HG02840 (cell line): ENCODE data around the gene SMOC1.

ENCODE experiments used
- ATAC-seq: cut with Tn5 transposase; IDR thresholded peaks from one replicate; pipeline ENCODE4 v1.9.1; 2021; ENCODE audit warnings: mild to moderate bottlenecking, moderate library complexity, moderate number of reproducible peaks; ENCODE audit not compliant: unreplicated experiment, low FRiP score

Gene SMOC1, protein sequence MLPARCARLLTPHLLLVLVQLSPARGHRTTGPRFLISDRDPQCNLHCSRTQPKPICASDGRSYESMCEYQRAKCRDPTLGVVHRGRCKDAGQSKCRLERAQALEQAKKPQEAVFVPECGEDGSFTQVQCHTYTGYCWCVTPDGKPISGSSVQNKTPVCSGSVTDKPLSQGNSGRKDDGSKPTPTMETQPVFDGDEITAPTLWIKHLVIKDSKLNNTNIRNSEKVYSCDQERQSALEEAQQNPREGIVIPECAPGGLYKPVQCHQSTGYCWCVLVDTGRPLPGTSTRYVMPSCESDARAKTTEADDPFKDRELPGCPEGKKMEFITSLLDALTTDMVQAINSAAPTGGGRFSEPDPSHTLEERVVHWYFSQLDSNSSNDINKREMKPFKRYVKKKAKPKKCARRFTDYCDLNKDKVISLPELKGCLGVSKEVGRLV

GRCh38 chr14:69879175-69880043, at the start of gene SMOC1:
Gene SMOC1, plus strand, starts transcription at chr14:69879416. Its CDS starts 263 bp downstream, at chr14:69879679.
- no peak for ATAC-seq

DNA sequence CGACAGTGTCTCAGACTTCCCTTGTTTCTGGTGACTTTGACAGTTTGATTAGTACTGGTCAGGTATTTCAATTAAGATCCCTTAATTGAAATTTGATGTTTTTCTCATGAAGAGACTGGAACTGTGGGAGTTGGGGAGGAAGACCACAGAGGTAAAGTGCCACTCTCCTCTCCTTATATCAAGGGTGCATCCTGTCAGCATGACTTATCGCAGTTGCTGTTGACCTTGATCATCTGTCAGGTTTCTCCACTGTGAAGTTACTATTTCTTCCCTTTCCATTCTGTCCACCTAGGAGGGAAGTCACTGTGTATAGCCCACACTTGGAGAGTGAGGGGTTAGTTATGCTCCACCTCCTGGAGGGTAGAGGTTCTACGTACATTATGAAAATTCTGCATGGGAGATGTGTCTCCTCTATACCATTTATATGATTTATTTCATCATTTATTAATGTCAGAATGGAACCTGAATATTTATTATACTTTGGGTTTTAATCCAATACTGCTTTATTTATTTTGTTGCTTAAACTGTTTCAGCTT, 40.3 kb upstream of the SMOC1 start:
- ATAC-seq = no peak

GRCh38 chr14:69839661-69840060, 39.6 kb upstream of the SMOC1 start:
- ATAC-seq = no peak

- no peak for ATAC-seq
These were observed 37.6 kb upstream of the SMOC1 start for GRCh38 chr14:69841656-69842055.

GRCh38 chr14:69842686-69843420, 36.4 kb upstream of the SMOC1 start:
- no peak for ATAC-seq

DNA sequence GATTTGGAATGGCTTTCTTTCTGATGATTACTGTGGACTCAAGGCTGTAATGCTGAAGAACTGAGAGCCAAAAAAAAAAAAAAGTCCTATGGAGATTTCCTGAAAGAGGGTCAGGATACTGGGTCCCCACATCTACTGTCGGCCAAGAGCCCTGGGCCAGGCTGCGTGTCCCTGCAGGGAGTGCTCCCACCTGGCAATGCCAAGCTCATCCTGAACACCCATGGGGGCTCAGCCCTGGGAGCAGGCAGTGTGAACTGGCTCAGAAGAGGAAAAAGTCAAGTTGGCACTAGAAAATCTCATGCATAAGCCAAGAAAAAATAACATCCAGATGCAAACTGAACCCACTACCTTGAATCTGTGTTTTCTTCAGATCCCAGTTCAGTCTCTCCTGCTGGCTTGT, 35.0 kb upstream of the SMOC1 start:
- ATAC-seq = no peak

- ATAC-seq = no peak
These were observed 34.1 kb upstream of the SMOC1 start for GRCh38 chr14:69845050-69845581.

- ATAC-seq = no peak
These were observed 33.4 kb upstream of the SMOC1 start for GRCh38 chr14:69845787-69846186.

DNA sequence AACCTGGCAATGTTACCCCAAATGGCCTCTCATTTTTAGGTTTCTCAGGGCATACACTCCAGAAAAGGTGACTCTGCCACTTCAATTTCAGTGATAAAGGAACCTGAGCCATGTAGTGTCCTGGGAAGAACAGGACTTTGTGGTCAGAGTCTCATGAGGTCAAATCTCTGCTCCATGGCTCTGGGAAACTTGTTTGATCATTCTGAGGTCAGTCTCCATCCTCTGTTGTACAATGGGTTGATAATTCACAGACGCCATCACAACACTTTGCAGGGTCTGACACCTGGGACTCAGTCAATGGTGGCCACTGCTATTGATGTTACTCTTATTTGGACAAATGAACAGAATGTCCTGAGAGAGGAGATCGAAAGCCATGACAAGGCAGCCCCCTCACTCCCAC, 31.1 kb upstream of the SMOC1 start:
- ATAC-seq = no peak

DNA sequence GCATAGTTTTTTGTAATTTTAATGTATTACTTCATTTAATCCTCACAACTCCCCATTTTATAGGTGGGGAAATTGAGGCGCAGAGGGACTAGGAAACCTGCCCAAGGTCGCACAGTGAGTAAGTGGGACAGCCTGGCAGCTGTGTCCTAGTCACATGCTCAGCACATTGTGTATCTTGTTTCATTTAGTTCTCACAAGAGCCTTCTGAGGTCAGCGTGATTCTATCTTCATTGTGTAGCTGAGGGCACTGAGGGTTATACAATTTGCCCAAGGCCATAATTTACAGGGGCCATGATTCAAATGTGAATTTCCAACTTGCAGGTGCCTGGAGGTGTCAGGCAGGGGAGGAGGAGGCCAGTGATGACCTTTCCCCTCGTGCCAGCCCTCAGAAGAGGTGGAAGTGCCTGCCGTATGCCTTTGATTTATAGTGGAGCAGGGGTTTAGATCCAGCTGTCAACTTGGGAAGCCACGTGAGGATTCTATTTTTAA, 30.3 kb upstream of the SMOC1 start:
- ATAC-seq = no peak

DNA sequence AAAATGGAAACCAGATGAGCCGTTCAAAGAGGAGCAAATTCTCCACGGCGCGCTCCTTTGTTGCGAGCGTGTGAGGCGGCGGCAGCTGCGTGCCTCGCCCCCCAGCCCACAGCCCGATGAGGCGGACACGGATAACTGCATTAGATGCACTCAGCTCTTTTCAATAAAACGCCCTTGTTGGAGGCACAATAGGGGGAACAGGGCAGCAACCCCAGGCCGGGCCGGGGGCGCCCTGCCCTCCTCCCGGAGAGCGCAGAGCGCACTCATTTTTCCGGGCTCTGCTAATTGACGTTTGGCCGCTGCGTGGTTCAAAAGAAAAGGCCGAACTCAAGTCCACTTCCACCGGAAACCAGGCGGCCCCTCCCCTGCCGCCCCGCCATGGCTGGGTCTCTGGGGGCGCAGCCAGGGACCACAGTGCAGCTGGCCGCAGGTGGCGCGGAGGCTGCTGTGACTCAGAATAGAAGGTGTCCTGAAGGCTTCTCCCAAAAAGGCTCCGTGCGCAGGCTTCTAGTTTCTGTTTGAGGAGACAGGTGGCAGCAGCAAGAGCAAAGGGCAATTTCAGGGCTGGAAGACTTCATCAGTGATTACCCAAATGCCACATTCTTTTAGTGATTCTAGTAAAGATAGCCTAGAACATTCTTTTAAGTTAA, 29.0 kb upstream of the SMOC1 start:
- no peak for ATAC-seq

- ATAC-seq = no peak
These were observed 28.5 kb upstream of the SMOC1 start for GRCh38 chr14:69850736-69851112.

GRCh38 chr14:69852531-69853321, 26.5 kb upstream of the SMOC1 start:
- ATAC-seq = no peak

GRCh38 chr14:69853774-69854173, 25.4 kb upstream of the SMOC1 start:
- ATAC-seq = no peak

GRCh38 chr14:69854598-69854997, 24.6 kb upstream of the SMOC1 start:
- ATAC-seq = no peak

DNA sequence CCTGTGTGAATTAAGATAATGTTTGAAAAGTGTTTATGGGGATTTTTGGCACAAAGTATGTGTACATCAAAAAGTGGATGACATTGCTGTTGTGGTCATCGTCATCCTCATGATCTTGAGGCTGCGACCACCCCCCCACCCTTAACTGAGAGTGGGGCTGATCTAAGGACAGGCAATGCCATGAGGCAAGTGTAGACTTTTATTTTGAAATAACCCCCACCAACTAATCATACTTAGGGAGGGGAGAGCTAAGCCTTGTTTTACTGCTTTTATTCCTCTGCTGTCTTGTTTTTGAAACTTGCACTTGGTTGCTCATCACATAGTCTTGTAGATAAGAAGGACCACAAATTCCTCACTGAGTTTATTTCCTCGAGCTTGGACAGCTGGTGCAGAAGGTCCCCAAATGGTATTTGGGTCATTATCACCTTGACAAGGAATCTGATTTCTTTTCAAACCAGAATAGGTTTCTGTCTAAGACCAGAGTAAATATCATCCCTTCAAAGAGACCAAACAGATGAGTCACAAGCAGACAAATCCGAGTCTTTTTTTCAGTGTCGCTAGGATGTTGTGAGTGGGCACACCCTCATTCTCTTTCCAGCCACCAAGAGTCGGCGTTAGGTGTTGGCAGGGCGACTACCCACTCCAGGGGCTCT, 23.9 kb upstream of the SMOC1 start:
- no peak for ATAC-seq

DNA sequence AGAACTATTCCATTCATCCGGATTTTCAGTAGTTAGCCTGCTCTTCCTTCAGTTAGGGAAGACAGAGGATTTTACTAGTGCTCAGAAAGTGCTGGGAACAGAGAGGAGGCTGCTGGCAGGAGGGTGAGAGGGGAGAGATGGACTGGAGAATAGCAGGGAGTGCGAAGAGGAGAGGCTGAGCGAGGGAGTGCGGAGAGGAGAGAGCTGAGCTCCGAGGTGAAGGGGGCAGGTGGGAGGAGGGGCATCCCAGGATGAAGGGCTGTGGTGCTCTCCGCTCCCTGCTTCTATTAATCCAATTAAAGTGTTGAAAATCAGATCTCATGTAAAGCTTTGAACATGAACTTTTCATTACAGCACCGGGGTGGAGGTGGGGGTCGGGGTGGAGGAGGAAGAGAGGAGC, 20.4 kb upstream of the SMOC1 start:
- ATAC-seq = no peak

- no peak for ATAC-seq
These were observed 19.6 kb upstream of the SMOC1 start for GRCh38 chr14:69859591-69859990.
